Left ventricle myocardium inferior (tissue), 1 donor: ENCODE data around the gene ZNF446. TPM values are rescaled to one million over a fixed set of nuclear protein-coding genes. Genes with fewer than 3 reads are reported as not detected.
"Not testable (repeated sequence)": the region's sequence is repeated elsewhere in the genome, so short reads cannot be mapped to it uniquely, and the experiment has no call there.

ENCODE experiments used
- DNase-seq: peaks from one replicate; pipeline ENCODE4 v3.0.0-alpha.2; 2020
- H3K27ac ChIP-seq: fragments of 200-600 bp; replicated peaks from 2 replicates; pipeline ENCODE4 v1.8.0; 2021
- H3K27me3 ChIP-seq: fragments of 200-600 bp; 2 replicates; pipeline ENCODE4 v1.8.0; 2021; ENCODE audit warnings: low read depth
- H3K36me3 ChIP-seq: fragments of 200-600 bp; 2 replicates; pipeline ENCODE4 v1.8.0; 2021
- H3K4me1 ChIP-seq: fragments of 200-600 bp; 2 replicates; pipeline ENCODE4 v1.8.0; 2021
- H3K4me3 ChIP-seq: fragments of 200-600 bp; 2 replicates; pipeline ENCODE4 v1.8.0; 2021; ENCODE audit warnings: mild to moderate bottlenecking, moderate library complexity
- H3K9me3 ChIP-seq: fragments of 200-600 bp; replicated peaks from 2 replicates; pipeline ENCODE4 v1.8.0; 2021
- intact Hi-C: fragments of 100-400 bp; cut with micrococcal nuclease; formaldehyde crosslinking; loops from one replicate; pipeline ENCODE4 v1.11.0; 2022
- total RNA-seq: library from RNA; stranded (reverse); fragmentation: NEBNext Ultra II Directional; extraction: Animal tissue kit (Norgen Biotek cat#: 25700); gene quantifications from one replicate; pipeline ENCODE4 v1.2.1, GENCODE V29; 2021
- TF ChIP-seq, protein P1 (sequence below): fragments of 200-600 bp; IDR thresholded peaks from 2 replicates; pipeline ENCODE4 v1.8.0; 2021; ENCODE audit warnings: antibody characterized with exemption, mild to moderate bottlenecking, borderline replicate concordance
- donor health status: DM: no; HTN: yes; CAD: no; lungs with severe emphysema.

The ZNF446 gene
- total RNA-seq, 1 donor from 2014 or later, result 4.9 TPM

DNA sequence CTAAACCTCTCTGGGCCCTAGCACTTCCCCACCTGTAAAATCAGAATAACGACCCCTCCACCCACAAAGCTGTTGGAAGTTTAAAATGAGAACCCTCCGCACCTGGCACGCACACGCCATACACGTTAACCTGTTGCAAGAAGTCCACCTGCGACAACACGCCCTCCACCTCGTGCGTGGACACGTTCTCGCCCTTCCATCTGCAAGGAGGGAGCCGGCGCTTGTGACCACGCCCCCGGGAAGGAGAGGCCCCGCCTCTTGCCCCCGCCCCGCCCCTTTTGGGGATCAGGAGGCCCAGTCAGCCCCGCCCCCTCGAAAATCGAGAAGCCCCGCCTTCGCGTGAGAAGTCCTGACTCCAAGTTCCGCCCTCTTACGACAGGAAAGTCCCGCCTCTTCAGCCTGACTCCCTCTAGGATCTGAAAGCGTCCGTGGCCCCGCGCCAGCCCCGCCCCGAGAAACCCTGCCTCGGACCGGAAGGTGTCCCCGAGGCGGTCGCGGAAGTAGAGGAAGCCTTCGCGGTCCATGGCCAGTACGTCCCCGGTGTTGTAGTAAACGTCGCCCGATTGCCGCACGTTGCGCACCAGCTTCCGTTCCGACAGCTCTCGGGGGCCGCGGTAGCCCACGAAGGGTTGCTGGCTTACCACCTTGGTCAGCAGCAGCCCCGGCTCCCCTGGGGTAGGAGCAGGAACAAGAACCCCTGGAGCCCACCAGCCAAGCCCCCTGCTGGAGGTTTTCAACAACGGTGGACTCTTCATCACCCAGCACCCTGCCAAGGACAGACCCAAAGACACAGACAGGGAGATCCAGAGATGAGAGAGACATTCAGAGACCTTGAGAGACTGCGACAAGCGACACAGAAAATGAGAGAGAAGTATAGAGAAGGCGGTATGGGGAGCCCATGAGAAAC lies 23.1 kb downstream of the ZNF446 start:
- H3K9me3 ChIP-seq, result no peaks in the 10 kb centered on the region
- H3K27me3 ChIP-seq, result no peaks in the 10 kb centered on the region
- intact Hi-C loops, result no loop called here
- H3K36me3 ChIP-seq, result no peaks in the 10 kb centered on the region
- H3K4me1 ChIP-seq, result peaks cover 26% of the 10 kb centered on the region
- peak; percentile 100 for DNase-seq
- peak overlapping the region; percentile 70 for H3K4me3 ChIP-seq
- TF ChIP-seq, protein P1, sequence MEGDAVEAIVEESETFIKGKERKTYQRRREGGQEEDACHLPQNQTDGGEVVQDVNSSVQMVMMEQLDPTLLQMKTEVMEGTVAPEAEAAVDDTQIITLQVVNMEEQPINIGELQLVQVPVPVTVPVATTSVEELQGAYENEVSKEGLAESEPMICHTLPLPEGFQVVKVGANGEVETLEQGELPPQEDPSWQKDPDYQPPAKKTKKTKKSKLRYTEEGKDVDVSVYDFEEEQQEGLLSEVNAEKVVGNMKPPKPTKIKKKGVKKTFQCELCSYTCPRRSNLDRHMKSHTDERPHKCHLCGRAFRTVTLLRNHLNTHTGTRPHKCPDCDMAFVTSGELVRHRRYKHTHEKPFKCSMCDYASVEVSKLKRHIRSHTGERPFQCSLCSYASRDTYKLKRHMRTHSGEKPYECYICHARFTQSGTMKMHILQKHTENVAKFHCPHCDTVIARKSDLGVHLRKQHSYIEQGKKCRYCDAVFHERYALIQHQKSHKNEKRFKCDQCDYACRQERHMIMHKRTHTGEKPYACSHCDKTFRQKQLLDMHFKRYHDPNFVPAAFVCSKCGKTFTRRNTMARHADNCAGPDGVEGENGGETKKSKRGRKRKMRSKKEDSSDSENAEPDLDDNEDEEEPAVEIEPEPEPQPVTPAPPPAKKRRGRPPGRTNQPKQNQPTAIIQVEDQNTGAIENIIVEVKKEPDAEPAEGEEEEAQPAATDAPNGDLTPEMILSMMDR, result peak; percentile 45
- peak overlapping the region; percentile 82 for H3K27ac ChIP-seq

DNA sequence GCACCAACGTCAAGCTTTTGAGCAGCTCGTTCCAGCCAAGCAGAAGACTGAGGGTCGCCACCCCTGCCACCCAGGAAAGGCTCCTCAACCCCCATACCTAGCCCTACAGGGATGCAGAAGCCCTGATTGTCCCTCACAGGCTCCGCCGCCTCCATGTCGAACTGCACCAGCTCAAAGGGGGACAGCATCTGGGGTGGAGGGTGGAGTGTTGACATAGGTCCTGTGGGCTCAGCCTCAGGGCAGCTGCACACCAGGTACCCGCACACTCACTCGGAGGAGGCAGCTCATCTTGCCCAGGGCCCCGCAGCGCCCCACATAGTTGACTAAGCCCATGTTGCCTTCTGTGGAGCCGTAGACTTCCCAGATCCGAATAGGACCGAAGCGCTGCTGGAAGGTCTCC lies 24.1 kb downstream of the ZNF446 start:
- no peaks in the 10 kb centered on the region for H3K36me3 ChIP-seq
- peak overlapping the region; percentile 70 for H3K4me3 ChIP-seq
- intact Hi-C loops, result no loop called here
- TF ChIP-seq, protein P1, result no peak
- H3K27ac ChIP-seq, result peak overlapping the region; percentile 82
- H3K4me1 ChIP-seq, result peaks cover 26% of the 10 kb centered on the region
- DNase-seq, result no peak
- no peaks in the 10 kb centered on the region for H3K9me3 ChIP-seq
- H3K27me3 ChIP-seq, result no peaks in the 10 kb centered on the region

DNA sequence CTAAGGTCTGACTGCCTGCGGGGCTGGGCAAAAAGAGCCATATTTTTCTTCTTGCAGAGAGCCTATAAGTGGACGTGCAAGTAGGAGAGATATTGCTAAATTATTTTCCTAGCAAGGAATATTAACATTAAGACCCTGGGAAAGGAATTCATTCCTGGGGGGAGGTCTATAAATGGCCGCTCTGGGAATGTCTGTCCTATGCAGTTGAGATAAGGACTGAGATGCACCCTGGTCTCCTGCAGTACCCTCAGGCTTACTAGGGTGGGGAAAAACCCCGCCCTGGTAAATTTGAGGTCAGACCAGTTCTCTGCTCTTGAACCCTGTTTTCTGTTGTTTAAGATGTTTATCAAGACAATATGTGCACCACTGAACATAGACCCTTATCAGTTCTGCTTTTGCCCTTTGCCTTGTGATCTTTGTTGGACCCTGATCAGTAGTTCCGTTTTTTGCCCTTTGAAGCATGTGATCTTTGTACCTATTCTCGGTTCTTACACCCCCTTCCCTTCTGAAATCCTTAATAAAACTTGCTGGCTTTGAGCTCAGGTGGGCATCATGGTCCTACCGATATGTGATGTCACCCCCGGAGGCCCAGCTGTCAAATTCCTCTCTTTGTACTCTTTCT lies 31.6 kb downstream of the ZNF446 start:
- H3K36me3 ChIP-seq, H3K9me3 ChIP-seq, H3K4me3 ChIP-seq, intact Hi-C loops, H3K4me1 ChIP-seq, DNase-seq, H3K27me3 ChIP-seq, H3K27ac ChIP-seq: not testable (repeated sequence)

GRCh38 chr19:58509731-58510083 lies 33.6 kb downstream of the ZNF446 start:
- intact Hi-C loops, result no loop called here
- Histone ChIP-seq H3K9me3 (peaks cover 5% of the 10 kb centered on the region), H3K4me1 (peaks cover 14% of the 10 kb centered on the region), H3K4me3 (no peak overlapping the region), H3K36me3 (no peaks in the 10 kb centered on the region), H3K27me3 (no peaks in the 10 kb centered on the region), H3K27ac (no peak overlapping the region)
- TF ChIP-seq, protein P1, result no peak
- no peak for DNase-seq

DNA sequence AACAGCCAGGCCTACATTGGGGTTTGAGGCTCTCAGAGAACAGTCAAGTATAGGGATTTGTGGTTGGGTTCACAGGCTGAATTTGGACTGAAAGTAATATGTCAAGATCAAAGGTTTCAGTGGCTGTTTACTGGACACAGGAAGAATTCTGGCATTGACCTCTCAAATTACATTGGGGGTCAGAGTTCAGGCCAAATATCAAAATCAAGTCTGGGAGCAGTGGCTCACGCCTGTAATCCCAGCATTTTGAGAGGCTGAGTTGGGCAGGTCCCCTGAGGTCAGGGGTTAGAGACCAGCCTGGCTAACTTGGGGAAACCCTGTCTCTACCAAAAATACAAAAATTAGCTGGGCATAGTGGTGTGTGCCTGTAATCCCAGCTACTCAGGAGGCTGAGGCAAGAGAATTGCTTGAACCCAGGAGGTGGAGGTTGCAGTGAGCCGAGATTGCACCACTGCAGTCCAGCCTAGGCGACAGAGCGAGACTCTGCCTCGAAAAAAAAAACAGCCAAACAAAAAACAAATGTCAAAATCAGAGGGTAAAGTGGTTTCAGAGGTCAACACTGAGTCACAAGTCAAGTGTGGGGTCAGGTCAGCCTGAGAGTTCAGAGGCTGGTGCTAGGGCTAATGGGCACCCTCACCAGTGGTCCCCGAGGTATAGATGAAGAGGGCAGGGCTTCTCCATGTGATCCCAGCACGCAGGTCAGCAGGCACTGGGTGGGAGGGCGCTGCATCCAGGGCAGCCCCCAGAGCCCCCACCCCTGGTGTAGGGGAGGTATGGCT lies 34.1 kb downstream of the ZNF446 start:
- DNase-seq, result no peak
- Histone ChIP-seq H3K9me3 (peaks cover 5% of the 10 kb centered on the region), H3K27ac (no peak overlapping the region), H3K27me3 (no peaks in the 10 kb centered on the region), H3K4me1 (peaks cover 20% of the 10 kb centered on the region), H3K4me3 (no peak overlapping the region), H3K36me3 (peaks cover under 1% of the 10 kb centered on the region)
- TF ChIP-seq, protein P1, result no peak
- intact Hi-C loops, result no loop called here
